B cell (primary cell): ENCODE results near the gene PMAIP1. TPM values are rescaled to one million over a fixed set of nuclear protein-coding genes. Genes with fewer than 3 reads are reported as not detected.
A peak's percentile ranks its signal among the peaks of the same experiment; 100 is the strongest.

Experiments
- ATAC-seq: fragments of 200-7000 bp; cut with Tn5 transposase; one replicate; pipeline ENCODE4 v1.10.0; 2021; ENCODE audit warnings: low read depth, mild to moderate bottlenecking, moderate number of reproducible peaks, moderate library complexity
- CTCF ChIA-PET: fragments of 350-600 bp; sonication (Branson Sonifier 250); formaldehyde crosslinking; loops from one replicate; lab custom pipeline; 2021; ENCODE audit warnings: antibody characterized with exemption, inconsistent platforms; lab: Charles Lee
- POLR2A ChIA-PET: fragments of 350-600 bp; sonication (Branson Sonifier 250); formaldehyde crosslinking; loops from one replicate; lab custom pipeline; 2021; ENCODE audit warnings: antibody characterized with exemption; lab: Charles Lee
- DNase-seq: peaks from one replicate; pipeline ENCODE4 v3.0.0; 2013
- H2AFZ ChIP-seq: 2 replicates; pipeline ENCODE4 v1.6.1; 2012; ENCODE audit warnings: mild to moderate bottlenecking, low read depth, low read length; ENCODE audit not compliant: insufficient read depth, poor library complexity, severe bottlenecking
- H3K27ac ChIP-seq, 2 donors: 1 replicate in 1 of 2; 2 replicates in 1 of 2; pipeline ENCODE4 v1.5.1; 2012 to 2013; ENCODE audit warnings: low read length in 2 of 2, mild to moderate bottlenecking in 2 of 2, moderate library complexity in 1 of 2
- H3K27me3 ChIP-seq, 4 experiments: fragments of 200-600 bp in 1 of 4; sonication (generic) in 1 of 4; replicated peaks in 1 of 4; 1 replicate in 2 of 4; 2 replicates in 2 of 4; pipeline versions ENCODE4 v1.6.1 to v1.7.0; 2013 to 2016; ENCODE audit warnings: low read length in 3 of 4, mild to moderate bottlenecking in 2 of 4, mixed read lengths in 1 of 4, moderate library complexity in 1 of 4; ENCODE audit not compliant: insufficient read depth in 4 of 4, control insufficient read depth in 3 of 4; ENCODE audit errors: control extremely low read depth in 1 of 4
- H3K36me3 ChIP-seq, 2 experiments: replicated peaks in 1 of 2; 1 replicate in 1 of 2; 2 replicates in 1 of 2; pipeline versions ENCODE4 v1.6.1 to v1.7.1; 2013; ENCODE audit warnings: low read length in 1 of 2; ENCODE audit not compliant: insufficient read depth in 2 of 2, control insufficient read depth in 1 of 2; ENCODE audit errors: control extremely low read depth in 1 of 2, extremely low read depth in 1 of 2
- H3K4me1 ChIP-seq, 2 donors: fragments of 200-600 bp in 1 of 2; sonication (generic) in 1 of 2; 1 replicate in 1 of 2; 2 replicates in 1 of 2; pipeline versions ENCODE4 v1.5.1 to v1.6.1; 2013 to 2017; ENCODE audit warnings: low read length in 2 of 2; ENCODE audit not compliant: control insufficient read depth in 2 of 2, insufficient read depth in 2 of 2
- H3K4me2 ChIP-seq: replicated peaks from 2 replicates; pipeline ENCODE3; 2012; ENCODE audit warnings: mild to moderate bottlenecking, low read depth, low read length; ENCODE audit not compliant: poor library complexity, severe bottlenecking
- H3K4me3 ChIP-seq, 5 experiments: fragments of 200-600 bp in 1 of 5; sonication (generic) in 1 of 5; 1 replicate in 3 of 5; 2 replicates in 2 of 5; pipeline versions ENCODE4 v1.5.1 to v1.7.0; 2011 to 2016; ENCODE audit warnings: low read length in 4 of 5, mild to moderate bottlenecking in 4 of 5, low read depth in 2 of 5, control low read depth in 1 of 5, moderate library complexity in 1 of 5; ENCODE audit not compliant: insufficient read depth in 1 of 5; ENCODE audit errors: control extremely low read depth in 1 of 5, extremely low read depth in 1 of 5
- H3K79me2 ChIP-seq: fragments of 200-600 bp; sonication (generic); one replicate; pipeline ENCODE4 v1.6.0; 2016; ENCODE audit warnings: low read length; ENCODE audit not compliant: control insufficient read depth, insufficient read depth
- H3K9ac ChIP-seq: fragments of 200-600 bp; sonication (generic); 2 replicates; pipeline ENCODE4 v1.6.1; 2017; ENCODE audit warnings: mild to moderate bottlenecking, low read length, moderate library complexity
- H3K9me3 ChIP-seq, 3 donors: one replicate each; pipeline versions ENCODE4 v1.6.1 to v1.7.1; 2013; ENCODE audit warnings: low read length in 2 of 3; ENCODE audit not compliant: control insufficient read depth in 2 of 3, insufficient read depth in 1 of 3; ENCODE audit errors: control extremely low read depth in 1 of 3
- H4K20me1 ChIP-seq: 2 replicates; pipeline ENCODE4 v1.6.0; 2012; ENCODE audit warnings: mild to moderate bottlenecking, low read length; ENCODE audit not compliant: insufficient read depth, control insufficient read depth, poor library complexity, severe bottlenecking
- H3K27ac Mint-ChIP-seq: one replicate; pipeline ENCODE4 v1.8.0; 2021; ENCODE audit warnings: mixed read lengths
- H3K27me3 Mint-ChIP-seq: one replicate; pipeline ENCODE4 v1.8.0; 2021; ENCODE audit warnings: mixed read lengths
- H3K4me1 Mint-ChIP-seq: one replicate; pipeline ENCODE4 v1.8.0; 2021; ENCODE audit warnings: mixed read lengths
- H3K4me3 Mint-ChIP-seq: one replicate; pipeline ENCODE4 v1.8.0; 2021; ENCODE audit warnings: mixed read lengths
- H3K9me3 Mint-ChIP-seq: one replicate; pipeline ENCODE4 v1.8.0; 2022; ENCODE audit warnings: mixed read lengths; ENCODE audit not compliant: insufficient read depth
- CTCF ChIP-seq: fragments of 200-600 bp; IDR thresholded peaks from one replicate; pipeline ENCODE4 v1.8.0; 2022; ENCODE audit warnings: antibody characterized with exemption, mild to moderate bottlenecking
- EZH2 ChIP-seq: IDR thresholded peaks from 2 replicates; pipeline ENCODE4 v1.6.1; 2012; ENCODE audit warnings: borderline replicate concordance, low read depth, mild to moderate bottlenecking, moderate library complexity, low read length; ENCODE audit not compliant: insufficient read depth, poor library complexity, severe bottlenecking
- WGBS: methylation state at CpG from one replicate; pipeline ENCODE4 v1.1.5; 2013; ENCODE audit warnings: missing lambda C conversion rate; ENCODE audit not compliant: insufficient coverage; 5-methylcytosine and 5-hydroxymethylcytosine counted together
- intact Hi-C: fragments of 100-400 bp; cut with micrococcal nuclease; formaldehyde crosslinking; loops from one replicate; pipeline ENCODE4 v1.10.0; 2022
- polyA plus RNA-seq: library from polyadenylated mRNA; depleted of rRNA; stranded (reverse); fragments of >200 nt; gene quantifications from 2 replicates; pipeline ENCODE4 v1.2.3, GENCODE V29; 2012
- total RNA-seq, 2 donors: library from RNA; stranded (reverse); fragments of 120-200 nt in 1 of 2; gene quantifications; 1 replicate in 1 of 2; 2 replicates in 1 of 2; pipeline versions ENCODE4 v1.2.3 to v1.2.4, GENCODE V29; 2013 to 2022

Gene PMAIP1
- total and polyA plus RNA-seq, 2 donors (not counting 1 experiment from before 2014, with no cell fraction given), result 67.2 to 89.3 TPM

- Mint-ChIP-seq H3K9me3 (no peaks in the 10 kb centered on the region), H3K4me3 (no peak overlapping the region), H3K27ac (no peak overlapping the region), H3K27me3 (no peaks in the 10 kb centered on the region), H3K4me1 (peaks cover 7% of the 10 kb centered on the region)
- Histone ChIP-seq H3K36me3 (no peaks in the 10 kb centered on the region), H3K27me3 (no peaks in the 10 kb centered on the region), H3K27ac (no peak overlapping the region), H4K20me1 (no peaks in the 10 kb centered on the region), H3K4me2 (no peak overlapping the region), H3K79me2 (no peaks in the 10 kb centered on the region), H3K9ac (no peak overlapping the region), H3K9me3 (no peaks in the 10 kb centered on the region), H3K4me3 (no peak overlapping the region), H2AFZ (no peak overlapping the region), H3K4me1 (peaks cover 3% of the 10 kb centered on the region in 2 donors)
- CTCF ChIA-PET, result no interaction called here
- TF ChIP-seq EZH2 (no peak), CTCF (no peak)
- POLR2A ChIA-PET, result no interaction called here
- no peak for DNase-seq
- no CpG with 5 or more reads among the region's 6 CpGs for WGBS
- intact Hi-C loops, result no loop called here
- ATAC-seq, result no peak
Observed at GRCh38 chr18:59893971-59894370, 5.8 kb upstream of the PMAIP1 start.

- peaks cover 15% of the 10 kb centered on the region for H4K20me1 ChIP-seq
- peaks cover 26% of the 10 kb centered on the region for H3K79me2 ChIP-seq
- H3K27ac Mint-ChIP-seq, result peak overlapping the region; percentile 8
- no peak overlapping the region for H2AFZ ChIP-seq
- H3K27ac ChIP-seq, result no peak overlapping the region
- ChIA-PET POLR2A (interaction anchor here (0.6 to 0.7 kb wide), 2 partner anchors 10 to 13 kb away, joined by 3 to 5 read pairs; no protein-coding TSS in a partner anchor), CTCF (interaction anchor here (0.7 to 1.1 kb wide), 3 partner anchors 57 to 66 kb away, joined by 3 read pairs; no protein-coding TSS in a partner anchor)
- H3K9ac ChIP-seq, result no peak overlapping the region
- H3K9me3 ChIP-seq, result no peaks in the 10 kb centered on the region
- WGBS, result 100% methylated on average over 5 of the region's 9 CpGs
- H3K4me2 ChIP-seq, result no peak overlapping the region
- intact Hi-C loops, result no loop called here
- peaks cover 17 to 19% of the 10 kb centered on the region in 2 donors for H3K4me1 ChIP-seq
- TF ChIP-seq EZH2 (no peak), CTCF (no peak)
- no peaks in the 10 kb centered on the region for H3K9me3 Mint-ChIP-seq
- no peak for DNase-seq
- no peaks in the 10 kb centered on the region for H3K36me3 ChIP-seq
- peaks cover 27% of the 10 kb centered on the region for H3K4me1 Mint-ChIP-seq
- no peaks in the 10 kb centered on the region for H3K27me3 Mint-ChIP-seq
- H3K4me3 ChIP-seq, result no peak overlapping the region
- ATAC-seq, result no peak
- no peak overlapping the region for H3K4me3 Mint-ChIP-seq
- no peaks in the 10 kb centered on the region for H3K27me3 ChIP-seq
Observed at GRCh38 chr18:59897321-59897954, 2.4 kb upstream of the PMAIP1 start.
